DND-41 (cell line): ENCODE data around the gene ZNF783.
"Not testable (repeated sequence)": the region's sequence is repeated elsewhere in the genome, so short reads cannot be mapped to it uniquely, and the experiment has no call there.

Source experiments
- ATAC-seq: fragments of 200-7000 bp; cut with Tn5 transposase; 3 replicates; pipeline ENCODE4 v1.9.1; 2021; ENCODE audit warnings: low read depth; ENCODE audit not compliant: insufficient read depth
- DNase-seq: peaks from one replicate; pipeline ENCODE4 v3.0.0-alpha.2; 2020
- H2AFZ ChIP-seq: 2 replicates; pipeline ENCODE4 v1.6.0; 2012; ENCODE audit warnings: low read depth, low read length
- H3K27ac ChIP-seq: 2 replicates; pipeline ENCODE4 v1.5.1; 2012; ENCODE audit warnings: low read length, inconsistent platforms
- H3K27me3 ChIP-seq: fragments of 200-600 bp; sonication (generic); 2 replicates; pipeline ENCODE4 v1.6.0; 2012; ENCODE audit warnings: low read length, mild to moderate bottlenecking, inconsistent platforms; ENCODE audit not compliant: insufficient read depth, poor library complexity
- H3K36me3 ChIP-seq: 2 replicates; pipeline ENCODE4 v1.5.1; 2012; ENCODE audit warnings: low read length, inconsistent platforms; ENCODE audit not compliant: insufficient read depth
- H3K4me1 ChIP-seq: 2 replicates; pipeline ENCODE4 v1.5.1; 2012; ENCODE audit warnings: mild to moderate bottlenecking, low read length; ENCODE audit not compliant: insufficient read depth
- H3K4me2 ChIP-seq: 2 replicates; pipeline ENCODE4 v1.6.0; 2012; ENCODE audit warnings: mild to moderate bottlenecking, moderate library complexity, low read length, inconsistent platforms; ENCODE audit not compliant: insufficient read depth
- H3K4me3 ChIP-seq, 2 experiments: fragments of 200-600 bp in 1 of 2; shearing (Covaris generic) in 1 of 2; 2 replicates each; pipeline ENCODE4 v1.5.1; 2012 to 2016; ENCODE audit warnings: inconsistent platforms in 2 of 2, low read length in 2 of 2, mild to moderate bottlenecking in 2 of 2, low read depth in 1 of 2, moderate library complexity in 1 of 2
- H3K79me2 ChIP-seq: 2 replicates; pipeline ENCODE4 v1.6.0; 2012; ENCODE audit warnings: low read length, inconsistent platforms; ENCODE audit not compliant: insufficient read depth
- H3K9ac ChIP-seq: 2 replicates; pipeline ENCODE4 v1.6.0; 2012; ENCODE audit warnings: low read depth, mild to moderate bottlenecking, inconsistent platforms, low read length, moderate library complexity
- H3K9me3 ChIP-seq: 2 replicates; pipeline ENCODE4 v1.5.1; 2012; ENCODE audit warnings: low read length, moderate library complexity, mild to moderate bottlenecking, inconsistent platforms; ENCODE audit not compliant: insufficient read depth, severe bottlenecking
- H4K20me1 ChIP-seq: 2 replicates; pipeline ENCODE4 v1.6.0; 2012; ENCODE audit warnings: low read length; ENCODE audit not compliant: insufficient read depth
- EZH2 ChIP-seq: IDR thresholded peaks from 3 replicates; pipeline ENCODE4 v1.6.1; 2012; ENCODE audit warnings: borderline replicate concordance, low read depth, mild to moderate bottlenecking, moderate library complexity, low read length, inconsistent platforms; ENCODE audit not compliant: severe bottlenecking
- TF ChIP-seq, protein P1 (sequence below): IDR thresholded peaks from 2 replicates; pipeline ENCODE4 v1.5.1; 2012; ENCODE audit warnings: borderline replicate concordance, low read length, moderate library complexity, mild to moderate bottlenecking; ENCODE audit not compliant: poor library complexity, severe bottlenecking; ENCODE audit errors: extremely low read depth

Gene ZNF783

GRCh38 chr7:149266451-149266850, 4.5 kb downstream of the ZNF783 start:
- Histone ChIP-seq H3K27ac (no peak overlapping the region), H3K4me1 (peaks cover 15% of the 10 kb centered on the region), H3K9me3 (no peaks in the 10 kb centered on the region), H3K79me2 (no peaks in the 10 kb centered on the region), H4K20me1 (no peaks in the 10 kb centered on the region), H3K27me3 (no peaks in the 10 kb centered on the region), H3K36me3 (peaks cover 10% of the 10 kb centered on the region; the same call in 1 of the 2 replicates), H3K4me3 (no peak overlapping the region), H3K4me2 (no peak overlapping the region), H2AFZ (no peak overlapping the region), H3K9ac (no peak overlapping the region)
- no peak for TF ChIP-seq EZH2
- TF ChIP-seq, protein P1, sequence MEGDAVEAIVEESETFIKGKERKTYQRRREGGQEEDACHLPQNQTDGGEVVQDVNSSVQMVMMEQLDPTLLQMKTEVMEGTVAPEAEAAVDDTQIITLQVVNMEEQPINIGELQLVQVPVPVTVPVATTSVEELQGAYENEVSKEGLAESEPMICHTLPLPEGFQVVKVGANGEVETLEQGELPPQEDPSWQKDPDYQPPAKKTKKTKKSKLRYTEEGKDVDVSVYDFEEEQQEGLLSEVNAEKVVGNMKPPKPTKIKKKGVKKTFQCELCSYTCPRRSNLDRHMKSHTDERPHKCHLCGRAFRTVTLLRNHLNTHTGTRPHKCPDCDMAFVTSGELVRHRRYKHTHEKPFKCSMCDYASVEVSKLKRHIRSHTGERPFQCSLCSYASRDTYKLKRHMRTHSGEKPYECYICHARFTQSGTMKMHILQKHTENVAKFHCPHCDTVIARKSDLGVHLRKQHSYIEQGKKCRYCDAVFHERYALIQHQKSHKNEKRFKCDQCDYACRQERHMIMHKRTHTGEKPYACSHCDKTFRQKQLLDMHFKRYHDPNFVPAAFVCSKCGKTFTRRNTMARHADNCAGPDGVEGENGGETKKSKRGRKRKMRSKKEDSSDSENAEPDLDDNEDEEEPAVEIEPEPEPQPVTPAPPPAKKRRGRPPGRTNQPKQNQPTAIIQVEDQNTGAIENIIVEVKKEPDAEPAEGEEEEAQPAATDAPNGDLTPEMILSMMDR, result no peak
- no peak for ATAC-seq
- no peak for DNase-seq

DNA sequence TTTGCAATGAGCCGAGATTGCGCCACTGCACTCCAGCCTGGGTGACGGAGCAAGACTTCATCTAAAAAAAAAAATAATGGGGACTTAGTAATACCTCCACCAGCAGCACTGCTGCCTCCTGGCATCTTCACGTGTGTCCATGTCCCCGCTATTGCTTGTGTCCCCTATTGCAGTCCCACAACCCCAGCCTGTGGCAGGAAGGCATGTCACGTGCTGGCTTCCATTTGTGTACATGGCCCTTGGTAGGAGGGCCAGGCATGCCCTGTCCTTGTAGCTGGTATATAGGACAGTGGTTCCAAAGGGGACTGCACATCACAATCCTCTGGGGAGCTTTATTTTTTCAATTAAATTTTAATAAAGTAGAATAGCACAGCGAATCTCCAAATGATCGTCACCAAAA, 5.7 kb downstream of the ZNF783 start:
- H3K36me3 ChIP-seq, result peaks cover 10% of the 10 kb centered on the region; the same call in 1 of the 2 replicates
- no peak overlapping the region for H3K9ac ChIP-seq
- H3K4me1 ChIP-seq, result peaks cover 2% of the 10 kb centered on the region
- TF ChIP-seq EZH2, result no peak
- TF ChIP-seq, protein P1, result no peak
- H3K27ac ChIP-seq, result no peak overlapping the region
- no peak overlapping the region for H2AFZ ChIP-seq
- H3K79me2 ChIP-seq, result no peaks in the 10 kb centered on the region
- ATAC-seq, result no peak
- H4K20me1 ChIP-seq, result no peaks in the 10 kb centered on the region
- H3K4me2 ChIP-seq, result no peak overlapping the region
- H3K27me3 ChIP-seq, result no peaks in the 10 kb centered on the region
- no peak overlapping the region for H3K4me3 ChIP-seq
- H3K9me3 ChIP-seq, result no peaks in the 10 kb centered on the region
- no peak for DNase-seq

DNA sequence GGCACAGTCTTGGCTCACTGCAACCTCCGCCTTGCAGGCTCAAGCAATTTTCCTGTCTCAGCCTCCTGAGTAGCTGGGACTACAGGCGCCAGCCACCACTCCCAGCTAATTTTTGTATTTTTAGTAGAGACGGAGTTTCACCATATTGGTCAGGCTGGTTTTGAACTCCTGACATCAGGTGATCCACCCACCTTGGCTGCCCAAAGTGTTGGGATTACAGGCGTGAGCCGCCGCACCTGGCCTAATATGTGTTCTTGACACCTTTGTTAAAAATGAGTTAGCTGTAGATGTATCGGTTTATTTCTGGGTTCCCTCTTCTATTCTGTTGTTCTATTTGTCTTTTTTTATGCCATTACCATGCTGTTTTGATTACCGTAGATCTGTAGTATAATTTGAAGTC, 12.4 kb downstream of the ZNF783 start:
- not testable (repeated sequence) for H3K27me3 ChIP-seq, H3K4me2 ChIP-seq, H3K4me3 ChIP-seq, H3K36me3 ChIP-seq, H2AFZ ChIP-seq, DNase-seq, H3K4me1 ChIP-seq, H3K79me2 ChIP-seq, H3K27ac ChIP-seq, H3K9ac ChIP-seq, H3K9me3 ChIP-seq, ATAC-seq, H4K20me1 ChIP-seq

GRCh38 chr7:149277871-149278270, 15.9 kb downstream of the ZNF783 start:
- no peaks in the 10 kb centered on the region for H3K27me3 ChIP-seq
- no peak for ATAC-seq
- no peaks in the 10 kb centered on the region for H3K9me3 ChIP-seq
- no peaks in the 10 kb centered on the region for H4K20me1 ChIP-seq
- H3K79me2 ChIP-seq, result no peaks in the 10 kb centered on the region
- H3K27ac ChIP-seq, result no peak overlapping the region
- H3K4me3 ChIP-seq, result no peak overlapping the region
- TF ChIP-seq, protein P1, result no peak
- TF ChIP-seq EZH2, result no peak
- H3K9ac ChIP-seq, result no peak overlapping the region
- H3K36me3 ChIP-seq, result 0 out of 2 replicates have a peak, but pooled peaks cover 6% of the 10 kb centered on the region
- H3K4me1 ChIP-seq, result no peaks in the 10 kb centered on the region
- no peak for DNase-seq
- no peak overlapping the region for H3K4me2 ChIP-seq
- H2AFZ ChIP-seq, result no peak overlapping the region
